Hepatocyte (in vitro differentiated cells): Measurements from ENCODE around the gene PRKAR1B.

Source experiments
- EZH2 ChIP-seq: fragments of 200-600 bp; sonication (generic); IDR thresholded peaks from 2 replicates; pipeline ENCODE4 v1.6.1; 2016; ENCODE audit warnings: antibody characterized with exemption, mild to moderate bottlenecking, borderline replicate concordance
- EZH2phosphoT487 ChIP-seq: fragments of 200-600 bp; sonication (generic); IDR thresholded peaks from one replicate; pipeline ENCODE4 v1.6.1; 2018; ENCODE audit warnings: antibody characterized with exemption, mild to moderate bottlenecking, low read depth, moderate library complexity; ENCODE audit not compliant: unreplicated experiment, severe bottlenecking
- TF ChIP-seq, protein P1 (sequence below): fragments of 200-600 bp; sonication (generic); IDR thresholded peaks from 2 replicates; pipeline ENCODE4 v1.5.1; 2016; ENCODE audit warnings: antibody characterized with exemption, mild to moderate bottlenecking; ENCODE audit not compliant: poor library complexity

DNA sequence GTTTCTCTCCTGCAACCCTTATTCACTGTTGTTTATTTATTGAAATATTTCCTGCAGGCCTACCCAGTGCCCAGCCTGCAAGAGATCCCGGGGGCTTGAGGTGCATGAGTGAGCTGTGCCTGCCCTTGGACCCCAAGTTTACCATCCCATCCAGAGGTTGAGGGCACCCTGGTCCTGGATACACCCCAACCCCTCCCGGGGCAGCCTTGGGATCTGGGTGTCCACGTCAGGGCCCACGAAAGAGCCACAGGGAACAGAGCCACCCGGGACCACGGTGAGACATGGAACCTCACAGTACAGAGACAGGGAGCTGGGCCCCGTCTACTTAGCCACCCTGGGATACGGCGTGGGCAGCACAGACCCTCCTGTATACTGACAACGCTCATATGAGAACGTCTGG lies 178.7 kb downstream of the PRKAR1B start:
- TF ChIP-seq EZH2 (no peak), EZH2phosphoT487 (no peak)
- TF ChIP-seq, protein P1, sequence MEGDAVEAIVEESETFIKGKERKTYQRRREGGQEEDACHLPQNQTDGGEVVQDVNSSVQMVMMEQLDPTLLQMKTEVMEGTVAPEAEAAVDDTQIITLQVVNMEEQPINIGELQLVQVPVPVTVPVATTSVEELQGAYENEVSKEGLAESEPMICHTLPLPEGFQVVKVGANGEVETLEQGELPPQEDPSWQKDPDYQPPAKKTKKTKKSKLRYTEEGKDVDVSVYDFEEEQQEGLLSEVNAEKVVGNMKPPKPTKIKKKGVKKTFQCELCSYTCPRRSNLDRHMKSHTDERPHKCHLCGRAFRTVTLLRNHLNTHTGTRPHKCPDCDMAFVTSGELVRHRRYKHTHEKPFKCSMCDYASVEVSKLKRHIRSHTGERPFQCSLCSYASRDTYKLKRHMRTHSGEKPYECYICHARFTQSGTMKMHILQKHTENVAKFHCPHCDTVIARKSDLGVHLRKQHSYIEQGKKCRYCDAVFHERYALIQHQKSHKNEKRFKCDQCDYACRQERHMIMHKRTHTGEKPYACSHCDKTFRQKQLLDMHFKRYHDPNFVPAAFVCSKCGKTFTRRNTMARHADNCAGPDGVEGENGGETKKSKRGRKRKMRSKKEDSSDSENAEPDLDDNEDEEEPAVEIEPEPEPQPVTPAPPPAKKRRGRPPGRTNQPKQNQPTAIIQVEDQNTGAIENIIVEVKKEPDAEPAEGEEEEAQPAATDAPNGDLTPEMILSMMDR: no peak
